Neural crest cell (in vitro differentiated cells): ENCODE measurements around the gene TAOK2. TPM values are rescaled to one million over a fixed set of nuclear protein-coding genes. Genes with fewer than 3 reads are reported as not detected.

Experiments used
- DNase-seq: peaks from one replicate; pipeline ENCODE4 v3.0.0; 2021; ENCODE audit warnings: low read depth, mixed read lengths, low spot score
- H3K27ac Mint-ChIP-seq: one replicate; pipeline ENCODE4 v1.8.0; 2021; ENCODE audit warnings: mild to moderate bottlenecking, mixed read lengths; ENCODE audit not compliant: unreplicated experiment
- H3K27me3 Mint-ChIP-seq: 2 replicates; pipeline ENCODE4 v1.8.0; 2021; ENCODE audit warnings: low read depth, mild to moderate bottlenecking, mixed read lengths
- H3K36me3 Mint-ChIP-seq: 2 replicates; pipeline ENCODE4 v1.8.0; 2021; ENCODE audit warnings: low read depth, mild to moderate bottlenecking, mixed read lengths
- H3K4me1 Mint-ChIP-seq: 2 replicates; pipeline ENCODE4 v1.8.0; 2021; ENCODE audit warnings: mixed read lengths
- H3K4me3 Mint-ChIP-seq: one replicate; pipeline ENCODE4 v1.8.0; 2021; ENCODE audit warnings: mild to moderate bottlenecking, mixed read lengths
- H3K9me3 Mint-ChIP-seq: 2 replicates; pipeline ENCODE4 v1.8.0; 2021; ENCODE audit warnings: mixed read lengths
- total RNA-seq: library from RNA; stranded (reverse); gene quantifications from 2 replicates; pipeline ENCODE4 v1.2.1, GENCODE V29; 2021
- TF ChIP-seq, protein P1 (sequence below): fragments of 200-600 bp; sonication (generic); conservative IDR thresholded peaks from 2 replicates; pipeline ENCODE4 v1.5.0; 2021; ENCODE audit warnings: antibody characterized with exemption, mild to moderate bottlenecking

The TAOK2 gene
- total RNA-seq, 1 donor from 2014 or later: 73.2 TPM

DNA sequence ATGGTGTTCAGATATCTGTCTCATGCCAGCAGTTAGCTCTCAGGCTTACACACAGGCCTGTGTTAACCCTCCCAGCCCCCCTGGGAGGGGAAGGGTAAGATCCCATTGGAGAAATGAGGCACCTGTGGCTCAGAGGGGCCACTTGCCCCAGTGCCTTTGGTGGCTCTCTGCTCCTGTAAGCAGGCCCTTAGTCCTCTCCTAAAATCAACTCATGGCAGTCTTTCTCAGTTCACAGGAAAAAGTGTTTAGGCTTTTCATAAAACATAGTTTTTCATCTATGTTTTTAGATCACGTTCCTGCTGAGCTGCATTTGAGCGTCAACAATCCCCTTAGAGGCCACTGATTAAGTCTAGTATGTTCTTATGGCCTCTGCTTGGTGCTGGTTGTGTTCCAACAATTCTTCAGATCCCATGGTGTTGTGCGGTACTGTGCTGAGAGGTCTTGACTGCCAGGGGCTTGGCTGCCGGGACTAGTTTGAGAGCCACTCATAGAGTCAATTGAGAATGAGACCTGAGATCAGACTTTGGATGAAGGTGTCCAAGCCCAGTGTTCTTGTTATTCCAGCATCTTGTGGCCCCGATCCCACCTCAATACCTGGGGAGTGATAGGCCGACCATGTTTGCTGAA lies 10.6 kb downstream of the TAOK2 start:
- Mint-ChIP-seq H3K27ac (no peak overlapping the region), H3K4me3 (no peak overlapping the region), H3K27me3 (no peaks in the 10 kb centered on the region), H3K36me3 (peaks cover 13% of the 10 kb centered on the region), H3K9me3 (no peaks in the 10 kb centered on the region), H3K4me1 (peaks cover 13% of the 10 kb centered on the region)
- TF ChIP-seq, protein P1, sequence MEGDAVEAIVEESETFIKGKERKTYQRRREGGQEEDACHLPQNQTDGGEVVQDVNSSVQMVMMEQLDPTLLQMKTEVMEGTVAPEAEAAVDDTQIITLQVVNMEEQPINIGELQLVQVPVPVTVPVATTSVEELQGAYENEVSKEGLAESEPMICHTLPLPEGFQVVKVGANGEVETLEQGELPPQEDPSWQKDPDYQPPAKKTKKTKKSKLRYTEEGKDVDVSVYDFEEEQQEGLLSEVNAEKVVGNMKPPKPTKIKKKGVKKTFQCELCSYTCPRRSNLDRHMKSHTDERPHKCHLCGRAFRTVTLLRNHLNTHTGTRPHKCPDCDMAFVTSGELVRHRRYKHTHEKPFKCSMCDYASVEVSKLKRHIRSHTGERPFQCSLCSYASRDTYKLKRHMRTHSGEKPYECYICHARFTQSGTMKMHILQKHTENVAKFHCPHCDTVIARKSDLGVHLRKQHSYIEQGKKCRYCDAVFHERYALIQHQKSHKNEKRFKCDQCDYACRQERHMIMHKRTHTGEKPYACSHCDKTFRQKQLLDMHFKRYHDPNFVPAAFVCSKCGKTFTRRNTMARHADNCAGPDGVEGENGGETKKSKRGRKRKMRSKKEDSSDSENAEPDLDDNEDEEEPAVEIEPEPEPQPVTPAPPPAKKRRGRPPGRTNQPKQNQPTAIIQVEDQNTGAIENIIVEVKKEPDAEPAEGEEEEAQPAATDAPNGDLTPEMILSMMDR: no peak
- no peak for DNase-seq

DNA sequence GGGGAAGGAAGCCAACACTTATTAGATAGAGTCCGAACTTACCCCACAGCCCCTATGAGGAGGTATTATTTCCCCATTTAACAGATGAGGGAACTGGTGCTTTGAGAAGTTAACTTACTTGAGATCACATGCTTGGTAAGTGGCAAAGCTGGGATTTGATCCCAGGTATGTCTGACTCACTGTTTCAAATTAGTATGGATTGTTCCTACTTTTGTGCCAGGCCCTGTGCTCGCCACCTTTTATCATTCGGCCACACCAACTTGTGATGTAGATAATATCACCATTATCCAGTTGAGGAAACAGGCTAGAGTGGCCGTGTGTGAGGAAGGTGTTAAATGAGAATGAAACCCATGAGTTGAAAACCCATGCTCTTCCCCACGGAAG lies 11.1 kb downstream of the TAOK2 start:
- TF ChIP-seq, protein P1: no peak
- H3K27me3 Mint-ChIP-seq: no peaks in the 10 kb centered on the region
- no peaks in the 10 kb centered on the region for H3K9me3 Mint-ChIP-seq
- peaks cover 13% of the 10 kb centered on the region for H3K36me3 Mint-ChIP-seq
- H3K4me3 Mint-ChIP-seq: no peak overlapping the region
- H3K27ac Mint-ChIP-seq: no peak overlapping the region
- DNase-seq: no peak
- H3K4me1 Mint-ChIP-seq: peaks cover 13% of the 10 kb centered on the region

DNA sequence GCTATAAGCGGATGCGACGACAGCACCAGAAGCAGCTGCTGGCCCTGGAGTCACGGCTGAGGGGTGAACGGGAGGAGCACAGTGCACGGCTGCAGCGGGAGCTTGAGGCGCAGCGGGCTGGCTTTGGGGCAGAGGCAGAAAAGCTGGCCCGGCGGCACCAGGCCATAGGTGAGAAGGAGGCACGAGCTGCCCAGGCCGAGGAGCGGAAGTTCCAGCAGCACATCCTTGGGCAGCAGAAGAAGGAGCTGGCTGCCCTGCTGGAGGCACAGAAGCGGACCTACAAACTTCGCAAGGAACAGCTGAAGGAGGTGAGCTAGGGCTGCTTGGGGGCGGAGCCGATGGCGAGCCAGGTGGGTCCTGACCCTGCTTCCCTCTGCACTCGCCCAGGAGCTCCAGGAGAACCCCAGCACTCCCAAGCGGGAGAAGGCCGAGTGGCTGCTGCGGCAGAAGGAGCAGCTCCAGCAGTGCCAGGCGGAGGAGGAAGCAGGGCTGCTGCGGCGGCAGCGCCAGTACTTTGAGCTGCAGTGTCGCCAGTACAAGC lies 11.7 kb downstream of the TAOK2 start:
- Mint-ChIP-seq H3K4me3 (no peak overlapping the region), H3K36me3 (peaks cover 13% of the 10 kb centered on the region), H3K27ac (peak overlapping the region; percentile 27), H3K27me3 (no peaks in the 10 kb centered on the region), H3K9me3 (no peaks in the 10 kb centered on the region), H3K4me1 (peaks cover 13% of the 10 kb centered on the region)
- TF ChIP-seq, protein P1: no peak
- no peak for DNase-seq

- Mint-ChIP-seq H3K36me3 (peaks cover 12% of the 10 kb centered on the region), H3K4me3 (no peak overlapping the region), H3K27me3 (no peaks in the 10 kb centered on the region), H3K27ac (no peak overlapping the region), H3K9me3 (no peaks in the 10 kb centered on the region), H3K4me1 (peaks cover 13% of the 10 kb centered on the region)
- TF ChIP-seq, protein P1: no peak
- no peak for DNase-seq
Measured at GRCh38 chr16:29986231-29986630, 12.6 kb downstream of the TAOK2 start.

GRCh38 chr16:29986931-29987330 lies 13.3 kb downstream of the TAOK2 start:
- Mint-ChIP-seq H3K27ac (peak overlapping the region; percentile 93), H3K36me3 (peaks cover 10% of the 10 kb centered on the region), H3K4me1 (peaks cover 13% of the 10 kb centered on the region), H3K4me3 (no peak overlapping the region), H3K9me3 (no peaks in the 10 kb centered on the region), H3K27me3 (no peaks in the 10 kb centered on the region)
- TF ChIP-seq, protein P1: no peak
- no peak for DNase-seq
